ENCODE results near the gene GRAMD2A. TPM values are rescaled to one million over a fixed set of nuclear protein-coding genes. Genes with fewer than 3 reads are reported as not detected.

The GRAMD2A gene
- total RNA-seq, 1 donor from 2014 or later, result 0.21 TPM

DNA sequence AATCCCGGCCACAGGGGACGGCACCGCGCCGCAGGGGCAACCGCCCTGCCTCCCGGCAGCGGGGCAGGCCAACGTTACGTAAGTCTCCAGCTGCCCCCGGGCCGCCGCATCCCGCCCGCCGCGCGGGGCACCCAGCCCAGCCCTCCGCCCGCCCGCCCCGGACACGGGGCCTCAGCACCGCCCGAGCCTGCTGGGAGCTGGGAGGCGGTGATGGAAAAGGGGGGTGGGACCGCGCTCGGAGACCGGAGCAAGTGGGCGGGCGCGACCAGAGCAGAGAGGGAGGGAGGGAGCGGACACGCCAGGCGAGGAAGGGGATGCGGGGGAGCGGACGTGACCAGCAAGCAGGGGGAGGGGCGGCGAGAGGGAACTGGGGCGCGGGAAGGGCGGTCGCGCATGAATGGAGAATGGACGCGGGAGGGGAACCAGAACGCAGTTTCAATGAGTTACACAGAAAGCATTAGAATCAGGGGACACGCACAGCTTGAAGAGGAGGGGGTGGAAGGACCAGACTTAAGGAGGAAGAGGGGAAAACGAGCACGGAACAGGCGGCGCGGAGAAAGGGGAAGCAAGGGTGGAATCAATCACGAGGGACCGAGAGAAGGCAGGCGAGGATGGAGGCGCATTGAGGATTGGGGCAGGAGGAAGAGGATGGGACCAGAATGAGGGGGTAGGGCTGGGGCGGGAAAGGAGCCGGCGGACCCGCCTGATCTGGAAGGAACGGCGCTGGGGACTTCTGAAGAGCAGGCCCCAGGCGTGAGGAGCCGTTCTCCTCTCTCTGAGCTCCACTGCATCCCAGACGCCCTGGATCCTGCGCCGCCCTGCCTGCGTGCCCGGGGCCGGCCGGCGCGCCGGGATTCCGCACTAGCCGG, 32.8 kb upstream of the GRAMD2A start:
- Mint-ChIP-seq H3K36me3 (ENCODE audit: low read depth) (peaks cover 37% of the 10 kb centered on the region), H3K27me3 (ENCODE audit: insufficient read depth) (no peaks in the 10 kb centered on the region), H3K9me3 (no peaks in the 10 kb centered on the region), H3K27ac (peak overlapping the region; percentile 100), H3K4me3 (peak overlapping the region; percentile 98), H3K4me1 (ENCODE audit: low read depth) (peaks cover 44% of the 10 kb centered on the region)
- peak; percentile 72 for DNase-seq (ENCODE audit: low spot score)
- intact Hi-C loops (cut with micrococcal nuclease), result loop anchor here (2.0 kb wide), 2 partner anchors 146 to 552 kb away; partner anchors contain the start of genes ADPGK and HEXA

- H3K27ac Mint-ChIP-seq, result peak overlapping the region; percentile 89
- peak overlapping the region; percentile 97 for H3K4me3 Mint-ChIP-seq
- peaks cover 48% of the 10 kb centered on the region for H3K4me1 Mint-ChIP-seq (ENCODE audit: low read depth)
- intact Hi-C loops (cut with micrococcal nuclease), result loop anchor here (2.0 kb wide), 2 partner anchors 147 to 553 kb away; partner anchors contain the start of genes ADPGK and HEXA
- H3K27me3 Mint-ChIP-seq (ENCODE audit: insufficient read depth), result no peaks in the 10 kb centered on the region
- no peaks in the 10 kb centered on the region for H3K9me3 Mint-ChIP-seq
- DNase-seq (ENCODE audit: low spot score), result no peak
- H3K36me3 Mint-ChIP-seq (ENCODE audit: low read depth), result peaks cover 39% of the 10 kb centered on the region
Observed at GRCh38 chr15:72229947-72230196, 32.3 kb upstream of the GRAMD2A start.

DNA sequence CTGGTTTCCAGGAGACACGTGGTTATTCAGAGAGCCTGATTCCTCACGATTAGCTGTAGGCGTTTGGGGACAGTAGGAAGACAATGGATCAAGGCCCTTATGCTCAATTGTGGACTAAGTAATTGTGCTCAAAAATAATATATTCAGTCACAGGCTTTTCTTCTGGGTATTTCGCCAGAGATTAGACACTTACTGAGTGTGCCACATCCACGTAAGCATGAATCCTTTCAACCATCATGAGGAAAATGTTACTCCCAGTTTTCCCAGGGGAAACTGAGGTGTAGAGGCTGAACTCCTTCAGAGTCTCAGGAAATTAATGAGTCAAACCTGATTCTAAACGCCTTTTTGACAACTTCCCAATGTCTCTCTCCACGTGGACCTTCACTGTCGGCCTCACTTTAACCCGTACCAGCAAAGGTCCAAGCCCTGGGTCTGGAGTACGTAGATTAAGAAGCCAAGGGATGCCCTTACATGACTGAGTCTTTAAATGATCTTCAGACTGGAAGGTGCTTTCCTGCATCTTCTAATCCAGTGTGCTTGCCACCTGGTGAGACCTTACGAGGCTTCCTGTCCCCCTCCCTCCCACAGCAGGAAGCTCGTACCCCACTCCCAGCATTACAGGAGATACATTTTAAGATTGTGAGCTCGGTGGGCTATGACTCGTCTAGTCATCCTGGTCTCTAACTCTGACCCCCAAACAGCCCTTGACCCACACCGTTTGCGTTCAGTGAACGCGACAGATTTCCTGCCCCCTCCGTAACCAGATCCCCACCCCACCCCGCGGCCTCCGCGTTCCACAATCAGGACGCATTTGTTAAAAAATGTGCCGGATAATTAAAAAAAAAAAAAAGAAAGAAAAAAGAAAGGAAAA, 31.7 kb upstream of the GRAMD2A start:
- Mint-ChIP-seq H3K9me3 (no peaks in the 10 kb centered on the region), H3K4me1 (ENCODE audit: low read depth) (peaks cover 47% of the 10 kb centered on the region), H3K27ac (peak overlapping the region; percentile 89), H3K4me3 (peak overlapping the region; percentile 97), H3K27me3 (ENCODE audit: insufficient read depth) (no peaks in the 10 kb centered on the region), H3K36me3 (ENCODE audit: low read depth) (peaks cover 40% of the 10 kb centered on the region)
- intact Hi-C loops (cut with micrococcal nuclease), result no loop called here
- DNase-seq (ENCODE audit: low spot score), result peak; percentile 33

DNA sequence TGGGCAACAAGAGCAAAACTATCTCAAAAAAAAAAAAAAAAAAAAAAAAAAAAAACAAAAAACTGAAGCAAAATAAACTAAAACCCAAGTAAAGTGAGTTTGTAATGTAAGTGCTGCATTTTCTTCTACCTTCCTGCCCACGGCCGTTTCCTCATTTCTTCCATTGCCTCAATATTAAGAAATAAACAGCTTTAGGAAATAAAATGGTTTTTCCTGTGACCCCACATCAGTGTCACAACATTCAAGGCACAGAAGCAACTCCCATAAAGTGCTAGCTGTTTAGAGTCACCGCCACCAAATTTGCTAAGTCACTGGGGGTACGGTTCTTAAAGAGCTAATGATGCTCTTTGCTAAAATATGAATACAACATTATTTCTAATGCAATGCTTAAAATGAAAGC, 30.1 kb upstream of the GRAMD2A start:
- Mint-ChIP-seq H3K4me3 (peak overlapping the region; percentile 97), H3K4me1 (ENCODE audit: low read depth) (peaks cover 57% of the 10 kb centered on the region), H3K27ac (peak overlapping the region; percentile 89), H3K9me3 (no peaks in the 10 kb centered on the region), H3K27me3 (ENCODE audit: insufficient read depth) (no peaks in the 10 kb centered on the region), H3K36me3 (ENCODE audit: low read depth) (peaks cover 56% of the 10 kb centered on the region)
- intact Hi-C loops (cut with micrococcal nuclease), result loop anchor here (1.0 kb wide), 6 partner anchors 10 to 247 kb away; partner anchors contain the start of genes ARIH1, CELF6, MYO9A and PARP6
- no peak for DNase-seq (ENCODE audit: low spot score)

DNA sequence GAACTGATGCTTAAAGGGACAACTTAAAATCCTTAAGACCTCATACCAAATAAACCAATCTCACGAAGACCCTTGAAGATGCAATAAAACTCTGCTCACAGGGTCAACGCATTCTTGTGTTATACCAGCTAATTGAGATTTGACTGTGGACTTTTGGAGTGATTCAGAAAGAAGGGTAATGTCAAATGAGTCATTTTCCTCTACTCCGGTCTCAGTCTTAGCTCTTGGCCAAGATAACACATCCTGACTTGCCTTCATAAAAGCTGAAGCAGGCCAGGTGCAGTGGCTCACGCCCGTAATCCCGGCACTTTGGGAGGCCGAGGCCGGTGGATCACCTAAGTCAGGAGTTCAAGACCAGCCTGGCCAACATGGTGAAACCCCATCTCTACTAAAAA, 29.6 kb upstream of the GRAMD2A start:
- peak overlapping the region; percentile 89 for H3K27ac Mint-ChIP-seq
- H3K27me3 Mint-ChIP-seq (ENCODE audit: insufficient read depth), result no peaks in the 10 kb centered on the region
- peaks cover 62% of the 10 kb centered on the region for H3K36me3 Mint-ChIP-seq (ENCODE audit: low read depth)
- H3K4me1 Mint-ChIP-seq (ENCODE audit: low read depth), result peaks cover 57% of the 10 kb centered on the region
- intact Hi-C loops (cut with micrococcal nuclease), result loop anchor here (1.0 kb wide), 2 partner anchors 109 to 247 kb away; partner anchors contain the start of genes ARIH1, MYO9A and SENP8
- peak; percentile 39 for DNase-seq (ENCODE audit: low spot score)
- no peaks in the 10 kb centered on the region for H3K9me3 Mint-ChIP-seq
- peak overlapping the region; percentile 97 for H3K4me3 Mint-ChIP-seq

GRCh38 chr15:72223278-72223677, 25.7 kb upstream of the GRAMD2A start:
- Mint-ChIP-seq H3K9me3 (no peaks in the 10 kb centered on the region), H3K36me3 (ENCODE audit: low read depth) (peaks cover 79% of the 10 kb centered on the region), H3K4me1 (ENCODE audit: low read depth) (peaks cover 77% of the 10 kb centered on the region), H3K27ac (peak overlapping the region; percentile 19), H3K27me3 (ENCODE audit: insufficient read depth) (no peaks in the 10 kb centered on the region), H3K4me3 (peak overlapping the region; percentile 68)
- intact Hi-C loops (cut with micrococcal nuclease), result no loop called here
- DNase-seq (ENCODE audit: low spot score), result no peak

DNA sequence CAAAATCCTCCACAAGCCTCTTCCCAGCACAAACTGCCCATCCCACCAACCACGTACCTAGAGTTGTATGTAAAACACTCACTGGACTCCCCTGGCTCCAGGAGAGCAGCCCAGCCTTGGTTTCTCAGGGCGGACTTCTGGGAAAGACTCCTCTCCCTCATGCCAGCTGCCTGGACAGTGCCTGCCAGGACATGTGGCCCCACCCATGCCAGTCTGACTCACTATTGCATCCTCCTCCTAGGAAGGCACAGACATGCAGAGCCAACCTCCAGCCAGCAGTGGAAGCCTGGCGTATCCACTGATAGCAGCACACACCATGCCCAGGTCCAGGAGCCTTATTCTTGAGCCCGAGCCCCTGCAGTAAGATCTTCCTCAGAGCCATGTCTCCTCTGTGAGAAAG, 24.8 kb upstream of the GRAMD2A start:
- H3K36me3 Mint-ChIP-seq (ENCODE audit: low read depth), result peaks cover 78% of the 10 kb centered on the region
- H3K9me3 Mint-ChIP-seq, result no peaks in the 10 kb centered on the region
- intact Hi-C loops (cut with micrococcal nuclease), result no loop called here
- H3K27me3 Mint-ChIP-seq (ENCODE audit: insufficient read depth), result no peaks in the 10 kb centered on the region
- peaks cover 79% of the 10 kb centered on the region for H3K4me1 Mint-ChIP-seq (ENCODE audit: low read depth)
- H3K4me3 Mint-ChIP-seq, result peak overlapping the region; percentile 1
- peak overlapping the region; percentile 19 for H3K27ac Mint-ChIP-seq
- no peak for DNase-seq (ENCODE audit: low spot score)

DNA sequence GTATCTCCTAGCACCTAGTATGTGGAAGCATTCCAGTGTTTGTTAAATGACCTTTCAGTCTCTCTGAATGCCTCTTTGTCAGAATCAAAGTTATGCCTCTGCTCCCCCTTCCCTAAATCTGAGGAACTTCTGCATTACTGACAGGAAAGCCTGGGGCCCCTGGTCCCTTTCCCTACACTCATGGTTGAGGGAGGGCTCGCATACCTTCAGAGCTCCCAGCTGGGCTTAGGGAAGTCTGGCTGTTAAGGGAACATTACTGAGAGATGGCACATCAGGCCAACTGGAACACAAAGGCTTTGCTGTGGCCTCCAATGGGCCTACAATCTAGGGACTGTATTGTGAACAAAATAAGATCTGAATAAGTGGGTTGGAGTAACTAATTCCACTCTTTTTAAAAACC, 23.1 kb upstream of the GRAMD2A start:
- no peaks in the 10 kb centered on the region for H3K9me3 Mint-ChIP-seq
- no peak overlapping the region for H3K27ac Mint-ChIP-seq
- intact Hi-C loops (cut with micrococcal nuclease), result no loop called here

DNA sequence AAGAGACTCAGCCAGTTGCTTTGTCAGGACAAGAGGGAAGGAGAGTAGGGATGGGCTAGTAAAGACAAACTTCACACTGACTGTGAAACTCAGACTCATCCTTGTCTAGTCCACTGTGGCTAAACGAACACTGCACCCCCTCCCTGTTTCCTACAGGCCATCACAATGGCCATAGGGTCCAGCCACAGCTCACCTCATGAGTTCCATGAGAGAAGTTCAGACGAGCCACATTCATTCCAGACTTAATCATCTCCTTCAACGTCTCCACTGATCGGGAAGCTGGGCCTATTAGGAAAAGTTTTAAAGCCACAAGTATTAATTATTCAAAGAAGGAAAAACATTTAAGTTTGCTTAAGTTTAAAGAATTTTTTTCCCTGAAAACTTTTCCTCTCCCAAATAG, 19.6 kb upstream of the GRAMD2A start:
- no peak for DNase-seq (ENCODE audit: low spot score)
- H3K27ac Mint-ChIP-seq, result no peak overlapping the region
- peaks cover 56% of the 10 kb centered on the region for H3K36me3 Mint-ChIP-seq (ENCODE audit: low read depth)
- intact Hi-C loops (cut with micrococcal nuclease), result no loop called here
- H3K9me3 Mint-ChIP-seq, result no peaks in the 10 kb centered on the region
- no peak overlapping the region for H3K4me3 Mint-ChIP-seq
- H3K4me1 Mint-ChIP-seq (ENCODE audit: low read depth), result peaks cover 55% of the 10 kb centered on the region
- no peaks in the 10 kb centered on the region for H3K27me3 Mint-ChIP-seq (ENCODE audit: insufficient read depth)

More for the DNA sequence above, 23.1 kb upstream of the GRAMD2A start:
- no peaks in the 10 kb centered on the region for H3K27me3 Mint-ChIP-seq (ENCODE audit: insufficient read depth)
- peaks cover 70% of the 10 kb centered on the region for H3K36me3 Mint-ChIP-seq (ENCODE audit: low read depth)
- no peak for DNase-seq (ENCODE audit: low spot score)
- peaks cover 73% of the 10 kb centered on the region for H3K4me1 Mint-ChIP-seq (ENCODE audit: low read depth)
- H3K4me3 Mint-ChIP-seq, result no peak overlapping the region

- no peak overlapping the region for H3K4me3 Mint-ChIP-seq
- no peak for DNase-seq (ENCODE audit: low spot score)
- H3K36me3 Mint-ChIP-seq (ENCODE audit: low read depth), result peaks cover 55% of the 10 kb centered on the region
- no peak overlapping the region for H3K27ac Mint-ChIP-seq
- intact Hi-C loops (cut with micrococcal nuclease), result no loop called here
- H3K9me3 Mint-ChIP-seq, result no peaks in the 10 kb centered on the region
- peaks cover 45% of the 10 kb centered on the region for H3K4me1 Mint-ChIP-seq (ENCODE audit: low read depth)
- H3K27me3 Mint-ChIP-seq (ENCODE audit: insufficient read depth), result no peaks in the 10 kb centered on the region
Observed at GRCh38 chr15:72216079-72216478, 18.5 kb upstream of the GRAMD2A start.

DNA sequence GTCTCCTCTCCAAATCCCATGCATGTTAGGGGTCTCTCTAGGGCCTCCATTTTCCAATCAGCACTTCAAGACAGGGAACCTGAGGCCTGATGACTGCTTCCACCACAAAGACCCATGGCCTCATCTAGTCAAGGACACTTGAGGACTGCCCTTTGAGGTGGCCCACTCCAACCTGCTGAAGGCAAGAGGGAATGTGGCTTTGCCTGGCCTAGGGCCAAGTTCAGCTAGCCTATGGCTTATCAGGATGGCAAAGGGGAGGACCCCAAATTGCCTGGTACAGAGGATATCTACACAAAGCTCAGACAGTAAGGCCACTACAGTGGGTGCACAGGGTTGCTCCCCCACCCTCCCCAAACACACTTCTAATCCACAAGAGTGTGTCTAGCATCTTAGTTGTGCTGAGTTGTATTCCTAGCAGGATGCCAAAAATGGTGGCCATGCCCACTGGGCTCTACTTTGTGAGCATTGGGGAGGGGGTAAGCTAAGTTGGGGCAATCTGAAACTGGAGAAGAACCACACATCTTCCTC, 10.0 kb upstream of the GRAMD2A start:
- Mint-ChIP-seq H3K4me3 (no peak overlapping the region), H3K36me3 (ENCODE audit: low read depth) (peaks cover 82% of the 10 kb centered on the region), H3K9me3 (no peaks in the 10 kb centered on the region), H3K27ac (no peak overlapping the region), H3K4me1 (ENCODE audit: low read depth) (peaks cover 46% of the 10 kb centered on the region), H3K27me3 (ENCODE audit: insufficient read depth) (no peaks in the 10 kb centered on the region)
- DNase-seq (ENCODE audit: low spot score), result no peak
- intact Hi-C loops (cut with micrococcal nuclease), result no loop called here

DNA sequence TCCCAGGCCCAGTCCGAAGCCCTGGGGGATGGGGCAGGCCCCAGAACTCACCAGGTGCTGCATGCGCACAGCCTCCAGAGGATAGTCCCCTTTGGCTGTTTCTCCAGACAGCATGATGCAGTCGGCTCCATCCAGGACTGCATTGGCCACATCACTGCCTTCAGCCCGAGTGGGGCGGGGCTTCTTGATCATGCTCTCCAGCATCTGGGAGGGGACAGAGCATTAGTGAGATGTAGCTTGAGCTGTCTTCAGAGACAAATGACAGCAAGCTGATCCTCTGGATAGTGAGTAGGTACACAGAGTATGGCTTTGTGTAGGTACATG, 9.1 kb upstream of the GRAMD2A start:
- H3K27ac Mint-ChIP-seq, result no peak overlapping the region
- peaks cover 80% of the 10 kb centered on the region for H3K36me3 Mint-ChIP-seq (ENCODE audit: low read depth)
- no peak for DNase-seq (ENCODE audit: low spot score)
- no peaks in the 10 kb centered on the region for H3K9me3 Mint-ChIP-seq
- H3K27me3 Mint-ChIP-seq (ENCODE audit: insufficient read depth), result no peaks in the 10 kb centered on the region
- no peak overlapping the region for H3K4me3 Mint-ChIP-seq
- H3K4me1 Mint-ChIP-seq (ENCODE audit: low read depth), result peaks cover 46% of the 10 kb centered on the region
- intact Hi-C loops (cut with micrococcal nuclease), result no loop called here

All from activated T-helper 1 cell treated with anti-CD3 and anti-CD28 coated beads, Interleukin-12 subunit alpha, Interleukin-12 subunit beta, Interleukin-2, Interleukin-4 antibody, amounts not matched to agents 30 ng/mL and 10 ng/mL and 1 ng/mL, durations not matched to agents 14 hours and 24 hours and 36 hours (primary cell).